Activated B cell treated with CpG ODN at 0.5 μM for 24 hours (primary cell): Measurements from ENCODE around the gene MAP1LC3B2. TPM values are rescaled to one million over a fixed set of nuclear protein-coding genes. Genes with fewer than 3 reads are reported as not detected.

Experiments
- ATAC-seq: fragments of 200-7000 bp; cut with Tn5 transposase; one replicate; pipeline ENCODE4 v1.10.0; 2021; ENCODE audit warnings: low read depth, mild to moderate bottlenecking, moderate library complexity
- CTCF ChIA-PET: fragments of 350-600 bp; sonication (Branson Sonifier 250); formaldehyde crosslinking; loops from one replicate; lab custom pipeline; 2021; ENCODE audit warnings: antibody characterized with exemption; lab: Charles Lee
- POLR2A ChIA-PET: fragments of 350-600 bp; sonication (Branson Sonifier 250); formaldehyde crosslinking; loops from one replicate; lab custom pipeline; 2021; ENCODE audit warnings: antibody characterized with exemption; lab: Charles Lee
- DNase-seq: peaks from one replicate; pipeline ENCODE4 v3.0.0; 2022
- H3K27ac Mint-ChIP-seq: one replicate; pipeline ENCODE4 v1.8.0; 2020; ENCODE audit warnings: mixed read lengths
- H3K27me3 Mint-ChIP-seq: one replicate; pipeline ENCODE4 v1.8.0; 2021; ENCODE audit warnings: mixed read lengths
- H3K36me3 Mint-ChIP-seq: one replicate; pipeline ENCODE4 v1.8.0; 2021; ENCODE audit warnings: low read depth, mixed read lengths
- H3K4me1 Mint-ChIP-seq: one replicate; pipeline ENCODE4 v1.8.0; 2021; ENCODE audit warnings: mixed read lengths
- H3K4me3 Mint-ChIP-seq: one replicate; pipeline ENCODE4 v1.8.0; 2020; ENCODE audit warnings: mild to moderate bottlenecking, mixed read lengths
- H3K9me3 Mint-ChIP-seq: one replicate; pipeline ENCODE4 v1.8.0; 2020; ENCODE audit warnings: mixed read lengths
- CTCF ChIP-seq: fragments of 200-600 bp; IDR thresholded peaks from one replicate; pipeline ENCODE4 v1.8.0; 2022; ENCODE audit warnings: antibody characterized with exemption, mild to moderate bottlenecking
- intact Hi-C: fragments of 100-400 bp; cut with micrococcal nuclease; formaldehyde crosslinking; loops from one replicate; pipeline ENCODE4 v1.15.1; 2024
- total RNA-seq: library from RNA; stranded (reverse); gene quantifications from 2 replicates; pipeline ENCODE4 v1.2.3, GENCODE V29; 2022

MAP1LC3B2 gene
- total RNA-seq, 1 donor from 2014 or later = 1.9 TPM

GRCh38 chr12:116528065-116528464 is 31.1 kb upstream of the MAP1LC3B2 start:
- no peak overlapping the region for H3K27ac Mint-ChIP-seq
- H3K27me3 Mint-ChIP-seq = no peaks in the 10 kb centered on the region
- peaks cover 7% of the 10 kb centered on the region for H3K4me1 Mint-ChIP-seq
- no peak for TF ChIP-seq CTCF
- DNase-seq = no peak
- no peak overlapping the region for H3K4me3 Mint-ChIP-seq
- H3K36me3 Mint-ChIP-seq = no peaks in the 10 kb centered on the region
- POLR2A ChIA-PET = no interaction called here
- CTCF ChIA-PET = no interaction called here
- ATAC-seq = no peak
- H3K9me3 Mint-ChIP-seq = no peaks in the 10 kb centered on the region
- intact Hi-C loops = no loop called here

- Mint-ChIP-seq H3K4me3 (no peak overlapping the region), H3K27ac (no peak overlapping the region), H3K36me3 (peaks cover 3% of the 10 kb centered on the region), H3K9me3 (no peaks in the 10 kb centered on the region), H3K27me3 (no peaks in the 10 kb centered on the region), H3K4me1 (peaks cover 10% of the 10 kb centered on the region)
- ChIA-PET POLR2A (interaction anchor here (0.5 to 0.6 kb wide), 2 partner anchors 28 to 51 kb away, joined by 3 to 10 read pairs; no protein-coding TSS in a partner anchor), CTCF (no interaction called here)
- ATAC-seq = no peak
- no peak for DNase-seq
- intact Hi-C loops = no loop called here
- TF ChIP-seq CTCF = no peak
These were observed 30.7 kb upstream of the MAP1LC3B2 start for GRCh38 chr12:116528498-116528897.

DNA sequence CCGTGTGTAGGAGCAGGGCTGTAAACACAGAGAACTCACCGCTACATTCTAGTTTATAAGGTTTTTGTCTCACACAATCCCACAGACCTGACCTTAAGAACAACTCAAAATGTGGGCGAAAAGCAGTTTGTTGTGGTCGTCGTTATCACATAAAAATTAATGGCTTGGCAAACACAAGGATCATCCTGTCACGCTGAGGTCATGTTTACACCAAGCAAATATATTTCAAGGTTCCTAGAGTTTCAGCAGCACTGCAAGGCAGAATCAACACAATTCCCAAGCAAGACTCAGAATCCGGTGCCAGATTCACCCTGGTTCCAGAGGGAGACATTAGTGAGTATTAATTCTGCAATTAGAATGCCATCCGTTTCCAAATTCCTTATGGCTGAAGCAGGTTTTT is 30.1 kb upstream of the MAP1LC3B2 start:
- H3K36me3 Mint-ChIP-seq = peaks cover 4% of the 10 kb centered on the region
- intact Hi-C loops = no loop called here
- no peak overlapping the region for H3K4me3 Mint-ChIP-seq
- DNase-seq (no peak), ATAC-seq (no peak)
- peaks cover 14% of the 10 kb centered on the region for H3K4me1 Mint-ChIP-seq
- ChIA-PET POLR2A (interaction anchor here (0.5 to 0.6 kb wide), 2 partner anchors 29 to 51 kb away, joined by 3 to 10 read pairs; no protein-coding TSS in a partner anchor), CTCF (no interaction called here)
- no peak for TF ChIP-seq CTCF
- no peaks in the 10 kb centered on the region for H3K9me3 Mint-ChIP-seq
- H3K27me3 Mint-ChIP-seq = no peaks in the 10 kb centered on the region
- H3K27ac Mint-ChIP-seq = no peak overlapping the region

- DNase-seq (no peak), ATAC-seq (no peak)
- TF ChIP-seq CTCF = no peak
- H3K36me3 Mint-ChIP-seq = peaks cover 4% of the 10 kb centered on the region
- H3K4me1 Mint-ChIP-seq = peaks cover 19% of the 10 kb centered on the region
- POLR2A ChIA-PET = no interaction called here
- H3K27me3 Mint-ChIP-seq = no peaks in the 10 kb centered on the region
- H3K9me3 Mint-ChIP-seq = no peaks in the 10 kb centered on the region
- no peak overlapping the region for H3K4me3 Mint-ChIP-seq
- intact Hi-C loops = no loop called here
- CTCF ChIA-PET = no interaction called here
- H3K27ac Mint-ChIP-seq = no peak overlapping the region
These were observed 29.5 kb upstream of the MAP1LC3B2 start for GRCh38 chr12:116529686-116530085.

- POLR2A ChIA-PET = interaction anchor here (0.7 kb wide), 3 partner anchors 27 to 148 kb away, joined by 3 to 9 read pairs (median 5); partner anchors contain the start of gene MAP1LC3B2
- intact Hi-C loops = loop anchor here (2.0 kb wide), 1 partner anchor 204 kb away; no protein-coding TSS in a partner anchor
- Mint-ChIP-seq H3K4me3 (peak overlapping the region; percentile 96), H3K27me3 (no peaks in the 10 kb centered on the region), H3K27ac (no peak overlapping the region), H3K9me3 (no peaks in the 10 kb centered on the region), H3K4me1 (peaks cover 42% of the 10 kb centered on the region), H3K36me3 (peaks cover 4% of the 10 kb centered on the region)
- no peak for DNase-seq
- ATAC-seq = no peak
- TF ChIP-seq CTCF = no peak
- CTCF ChIA-PET = no interaction called here
These were observed 26.8 kb upstream of the MAP1LC3B2 start for GRCh38 chr12:116532428-116532827.
